A673 (cell line): ENCODE results near the gene TXN. TPM values are rescaled to one million over a fixed set of nuclear protein-coding genes. Genes with fewer than 3 reads are reported as not detected.

Experiments
- BruUV-seq: library from RNA; stranded (reverse); fragments of 400-500 nt; replicated peaks from 2 replicates; lab custom pipeline; 2021; lab: Mats Ljungman, UMichigan
- CTCF ChIA-PET: fragments of 300-600 bp; sonication (Branson Sonifier 250); formaldehyde crosslinking; loops from one replicate; lab custom pipeline; 2022; ENCODE audit warnings: antibody characterized with exemption; lab: Charles Lee
- POLR2A ChIA-PET: fragments of 300-600 bp; sonication (Branson Sonifier 250); formaldehyde crosslinking; loops from one replicate; lab custom pipeline; 2022; ENCODE audit warnings: antibody characterized with exemption; ENCODE audit not compliant: low non-redundant PET; lab: Charles Lee
- DNase-seq: peaks from one replicate; pipeline ENCODE4 v3.0.0-alpha.2; 2015; ENCODE audit warnings: low spot score
- H3K27ac ChIP-seq: fragments of 200-600 bp; sonication (generic); 2 replicates; pipeline ENCODE4 v1.5.1; 2016; ENCODE audit warnings: mixed run types, low read depth, mild to moderate bottlenecking, mixed read lengths, antibody characterized with exemption, low read length; ENCODE audit not compliant: poor library complexity, severe bottlenecking
- H3K27me3 ChIP-seq: fragments of 200-600 bp; sonication (generic); replicated peaks from 2 replicates; pipeline ENCODE4 v1.6.1; 2017; ENCODE audit warnings: mixed run types, low read depth, mild to moderate bottlenecking, mixed read lengths, antibody characterized with exemption, low read length; ENCODE audit not compliant: insufficient read depth, poor library complexity
- H3K36me3 ChIP-seq: fragments of 200-600 bp; sonication (generic); 2 replicates; pipeline ENCODE4 v1.6.1; 2016; ENCODE audit warnings: mixed run types, mild to moderate bottlenecking, mixed read lengths, antibody characterized with exemption, low read length; ENCODE audit not compliant: insufficient read depth, poor library complexity, severe bottlenecking
- H3K4me1 ChIP-seq: fragments of 200-600 bp; sonication (generic); 2 replicates; pipeline ENCODE4 v1.6.1; 2017; ENCODE audit warnings: mixed run types, mild to moderate bottlenecking, mixed read lengths, antibody characterized with exemption, low read length; ENCODE audit not compliant: insufficient read depth, poor library complexity, severe bottlenecking
- H3K4me3 ChIP-seq: fragments of 200-600 bp; sonication (generic); 2 replicates; pipeline ENCODE4 v1.5.1; 2016; ENCODE audit warnings: low read depth, mixed run types, mild to moderate bottlenecking, mixed read lengths, low read length; ENCODE audit not compliant: poor library complexity, severe bottlenecking
- H3K9me3 ChIP-seq: fragments of 200-600 bp; sonication (generic); 2 replicates; pipeline ENCODE4 v1.6.1; 2016; ENCODE audit warnings: mixed run types, low read depth, mild to moderate bottlenecking, mixed read lengths, antibody characterized with exemption, low read length; ENCODE audit not compliant: poor library complexity, severe bottlenecking
- CTCF ChIP-seq: fragments of 300-800, 200-600 bp; sonication (generic); conservative IDR thresholded peaks from 2 replicates; pipeline ENCODE4 v1.5.1; 2017; ENCODE audit warnings: low read depth, mild to moderate bottlenecking, antibody characterized with exemption, low read length, moderate library complexity, mixed read lengths
- EZH2 ChIP-seq: fragments of 200-600 bp; sonication (generic); IDR thresholded peaks from 2 replicates; pipeline ENCODE4 v1.6.1; 2017; ENCODE audit warnings: borderline replicate concordance, low read depth, mild to moderate bottlenecking, mixed read lengths, antibody characterized with exemption, low read length; ENCODE audit not compliant: poor library complexity, severe bottlenecking
- intact Hi-C: fragments of 100-400 bp; cut with micrococcal nuclease; formaldehyde crosslinking; loops from one replicate; pipeline ENCODE4 v1.10.0; 2022; ENCODE audit not compliant: unreplicated experiment
- total RNA-seq: library from RNA; stranded (reverse); gene quantifications from 2 replicates; pipeline ENCODE4 v1.2.3, GENCODE V29; 2021

TXN gene
- total RNA-seq, 1 experiment from 2014 or later = 284 TPM

- Histone ChIP-seq H3K27me3 (no peaks in the 10 kb centered on the region), H3K27ac (no peak overlapping the region), H3K9me3 (no peaks in the 10 kb centered on the region), H3K36me3 (peaks cover 41% of the 10 kb centered on the region), H3K4me1 (no peaks in the 10 kb centered on the region), H3K4me3 (no peak overlapping the region)
- intact Hi-C loops = no loop called here
- BruUV-seq = no TSS peak
- TF ChIP-seq CTCF = no peak
- TF ChIP-seq EZH2 = no peak
- POLR2A ChIA-PET = no interaction called here
- CTCF ChIA-PET = no interaction called here
- DNase-seq = no peak
Measured at GRCh38 chr9:110249603-110250002, 6.7 kb downstream of the TXN start.

- POLR2A ChIA-PET = no interaction called here
Measured at GRCh38 chr9:110248361-110248760, 7.9 kb downstream of the TXN start.

GRCh38 chr9:110246214-110246613 lies 10.1 kb downstream of the TXN start:
- intact Hi-C loops = no loop called here
- no peaks in the 10 kb centered on the region for H3K9me3 ChIP-seq
- DNase-seq = no peak
- CTCF ChIA-PET = no interaction called here
- POLR2A ChIA-PET = no interaction called here
- no peak overlapping the region for H3K27ac ChIP-seq
- H3K4me1 ChIP-seq = no peaks in the 10 kb centered on the region
- peaks cover 59% of the 10 kb centered on the region for H3K36me3 ChIP-seq
- no peak overlapping the region for H3K4me3 ChIP-seq
- BruUV-seq = no TSS peak
- no peak for TF ChIP-seq CTCF
- no peak for TF ChIP-seq EZH2
- H3K27me3 ChIP-seq = no peaks in the 10 kb centered on the region

More at GRCh38 chr9:110248361-110248760, 7.9 kb downstream of the TXN start:
- Histone ChIP-seq H3K36me3 (peaks cover 51% of the 10 kb centered on the region), H3K27ac (no peak overlapping the region), H3K4me3 (no peak overlapping the region), H3K27me3 (no peaks in the 10 kb centered on the region), H3K4me1 (no peaks in the 10 kb centered on the region), H3K9me3 (no peaks in the 10 kb centered on the region)
- no TSS peak for BruUV-seq
- no peak for DNase-seq
- TF ChIP-seq EZH2 (no peak), CTCF (no peak)
- intact Hi-C loops = no loop called here
- CTCF ChIA-PET = no interaction called here
